GM04504 (cell line): ENCODE measurements around the gene SNX20.

Experiments
- DNase-seq: peaks from one replicate; pipeline ENCODE4 v3.0.0-alpha.2; 2012; ENCODE audit warnings: low read depth

SNX20 gene

GRCh38 chr16:50679676-50680555 lies 1.2 kb downstream of the SNX20 start:
- DNase-seq, result no peak

- DNase-seq, result no peak
These were observed 1.8 kb downstream of the SNX20 start for GRCh38 chr16:50679266-50679665.

GRCh38 chr16:50678531-50678930 lies 2.6 kb downstream of the SNX20 start:
- DNase-seq, result no peak

- DNase-seq, result no peak
These were observed 3.8 kb downstream of the SNX20 start for GRCh38 chr16:50677351-50677750.

- DNase-seq, result no peak
These were observed 4.4 kb downstream of the SNX20 start for GRCh38 chr16:50676684-50677225.

- DNase-seq, result no peak
These were observed 5.2 kb downstream of the SNX20 start for GRCh38 chr16:50675686-50676610.

GRCh38 chr16:50674831-50675230 lies 6.3 kb downstream of the SNX20 start:
- no peak for DNase-seq

GRCh38 chr16:50673496-50674275 lies 7.4 kb downstream of the SNX20 start:
- no peak for DNase-seq

- peak; percentile 4 for DNase-seq
These were observed 9.4 kb downstream of the SNX20 start for GRCh38 chr16:50671644-50672260.

GRCh38 chr16:50670476-50670875 lies 10.6 kb downstream of the SNX20 start:
- DNase-seq, result no peak

GRCh38 chr16:50669741-50670140 lies 11.4 kb downstream of the SNX20 start:
- no peak for DNase-seq

- no peak for DNase-seq
These were observed 12.6 kb downstream of the SNX20 start for GRCh38 chr16:50668368-50669008.

- no peak for DNase-seq
These were observed 13.4 kb downstream of the SNX20 start for GRCh38 chr16:50667497-50668367.

GRCh38 chr16:50666658-50667496 lies 14.2 kb downstream of the SNX20 start:
- no peak for DNase-seq

GRCh38 chr16:50665128-50665878 lies 15.8 kb downstream of the SNX20 start:
- peak; percentile 40 for DNase-seq

- no peak for DNase-seq
These were observed 16.8 kb downstream of the SNX20 start for GRCh38 chr16:50664270-50664669.

- DNase-seq, result no peak
These were observed 18.7 kb downstream of the SNX20 start for GRCh38 chr16:50662306-50662940.

GRCh38 chr16:50659806-50660205 lies 21.3 kb downstream of the SNX20 start:
- no peak for DNase-seq
